ENCODE results near the gene NPTXR.

GRCh38 chr22:38832005-38832978, 11.5 kb downstream of the NPTXR start:
- TF ChIP-seq EZH2 (IDR thresholded peaks at IDR 0.05; ENCODE audit: insufficient read depth, poor library complexity, severe bottlenecking) (no peak), EZH2phosphoT487 (IDR thresholded peaks at IDR 0.05; ENCODE audit: insufficient read depth, low read depth) (no peak)

Data from GM23248 (cell line).